HepG2 (cell line): Measurements from ENCODE around the gene MGAT4D. TPM values are rescaled to one million over a fixed set of nuclear protein-coding genes. Genes with fewer than 3 reads are reported as not detected.

Source experiments
- ATAC-seq: fragments of 200-7000 bp; cut with Tn5 transposase; 3 replicates; pipeline ENCODE4 v1.9.1; 2020; ENCODE audit warnings: mild to moderate bottlenecking, moderate library complexity
- BruUV-seq: library from RNA; stranded (reverse); fragments of 400-500 nt; replicated peaks from 2 replicates; lab custom pipeline; 2021; lab: Mats Ljungman, UMichigan
- CTCF ChIA-PET: fragments of 300-600 bp; formaldehyde crosslinking; extraction: SDS; loops from one replicate; lab custom pipeline; 2021; ENCODE audit warnings: low total read pairs, inconsistent platforms, low intra/inter-chr PET ratio; lab: Yijun Ruan, JAX
- POLR2A ChIA-PET: fragments of 350-600 bp; sonication (Branson Sonifier 250); formaldehyde crosslinking; loops from one replicate; lab custom pipeline; 2020; ENCODE audit warnings: antibody characterized with exemption, inconsistent platforms; lab: Yijun Ruan, JAX
- DNase-seq: peaks from one replicate; pipeline ENCODE4 v3.0.0-alpha.2; 2015; ENCODE audit warnings: low spot score
- FAIRE-seq: peaks from 3 replicates; lab custom pipeline; 2011; peaks lifted over from hg19 to GRCh38; lab: Jason Lieb, UNC
- H2AFZ ChIP-seq: one replicate; pipeline ENCODE4 v1.6.1; 2011; ENCODE audit warnings: low read length, inconsistent platforms
- H3K27ac ChIP-seq: fragments of 300-600 bp; 3 replicates; pipeline ENCODE4 v1.8.0; 2011; ENCODE audit warnings: mixed run types, mild to moderate bottlenecking, mixed read lengths, low read length, inconsistent platforms; ENCODE audit not compliant: insufficient read depth; ENCODE audit errors: extremely low read length
- H3K27me3 ChIP-seq, 2 experiments: fragments of 200-600 bp in 1 of 2; 2 replicates in 1 of 2; 3 replicates in 1 of 2; pipeline versions ENCODE4 v1.6.0 to v1.8.0; 2011; ENCODE audit warnings: low read length in 2 of 2, mild to moderate bottlenecking in 2 of 2, moderate library complexity in 2 of 2, inconsistent platforms in 1 of 2; ENCODE audit not compliant: insufficient read depth in 2 of 2, control insufficient read depth in 1 of 2
- H3K36me3 ChIP-seq, 2 experiments: fragments of 200-600 bp in 1 of 2; replicated peaks in 1 of 2; 2 replicates in 1 of 2; 3 replicates in 1 of 2; pipeline versions ENCODE4 v1.5.1 to v1.8.0; 2011; ENCODE audit warnings: low read length in 2 of 2, inconsistent platforms in 1 of 2; ENCODE audit not compliant: insufficient read depth in 2 of 2, control insufficient read depth in 1 of 2
- H3K4me1 ChIP-seq: 2 replicates; pipeline ENCODE4 v1.5.1; 2012; ENCODE audit warnings: low read length, inconsistent platforms; ENCODE audit not compliant: insufficient read depth
- H3K4me2 ChIP-seq: 2 replicates; pipeline ENCODE4 v1.6.0; 2011; ENCODE audit warnings: low read depth, low read length, inconsistent platforms
- H3K4me3 ChIP-seq, 3 experiments: fragments of 200-600 bp in 1 of 3; sonication (generic), shearing (Covaris generic) in 1 of 3; replicated peaks in 1 of 3; 2 replicates each; pipeline ENCODE4 v1.5.1; 2011 to 2016; ENCODE audit warnings: low read length in 3 of 3, inconsistent platforms in 2 of 3, low read depth in 2 of 3, mild to moderate bottlenecking in 2 of 3, control low read depth in 1 of 3, mixed read lengths in 1 of 3; ENCODE audit not compliant: insufficient read depth in 1 of 3
- H3K79me2 ChIP-seq: one replicate; pipeline ENCODE4 v1.6.1; 2011; ENCODE audit warnings: low read length, inconsistent platforms; ENCODE audit not compliant: insufficient read depth
- H3K9ac ChIP-seq: 2 replicates; pipeline ENCODE4 v1.6.0; 2011; ENCODE audit warnings: mild to moderate bottlenecking, low read depth, low read length, inconsistent platforms; ENCODE audit not compliant: insufficient read depth
- H3K9me3 ChIP-seq: 2 replicates; pipeline ENCODE4 v1.5.1; 2012; ENCODE audit warnings: mild to moderate bottlenecking, low read length
- H4K20me1 ChIP-seq: 2 replicates; pipeline ENCODE4 v1.6.0; 2011; ENCODE audit warnings: inconsistent platforms, mild to moderate bottlenecking, low read length, moderate library complexity; ENCODE audit not compliant: insufficient read depth
- FOSL2 ChIP-seq: sonication (generic); formaldehyde crosslinking; IDR thresholded peaks from 2 replicates; pipeline ENCODE4 v1.4.0; 2020; ENCODE audit warnings: missing genetic modification reagents
- FOXA3 ChIP-seq: IDR thresholded peaks from 2 replicates; pipeline ENCODE4 v1.6.1; 2016; ENCODE audit warnings: missing genetic modification reagents, missing compliant biosample characterization
- FOXJ3 ChIP-seq: sonication (generic); formaldehyde crosslinking; IDR thresholded peaks from 2 replicates; pipeline ENCODE4 v1.4.0; 2020; ENCODE audit warnings: missing genetic modification reagents, mild to moderate bottlenecking, borderline replicate concordance
- HES4 ChIP-seq: sonication (generic); formaldehyde crosslinking; IDR thresholded peaks from 2 replicates; pipeline ENCODE4 v1.9.0; 2021; ENCODE audit warnings: mild to moderate bottlenecking, missing genetic modification reagents, borderline replicate concordance
- IKZF1 ChIP-seq: fragments of 450-650 bp; IDR thresholded peaks from 2 replicates; pipeline ENCODE4 v1.7.1; 2016
- REPIN1 ChIP-seq: sonication (generic); formaldehyde crosslinking; IDR thresholded peaks from 2 replicates; pipeline ENCODE4 v1.8.0; 2022; ENCODE audit warnings: missing genetic modification reagents, low read depth, mild to moderate bottlenecking, borderline replicate concordance
- REXO4 ChIP-seq: sonication (generic); formaldehyde crosslinking; IDR thresholded peaks from 2 replicates; pipeline ENCODE4 v1.8.0; 2022; ENCODE audit warnings: missing genetic modification reagents, mild to moderate bottlenecking, borderline replicate concordance
- SP5 ChIP-seq: IDR thresholded peaks from 2 replicates; pipeline ENCODE4 v1.6.1; 2016; ENCODE audit warnings: low read depth, borderline replicate concordance
- U2AF2 ChIP-seq: fragments of 200-400 bp; formaldehyde crosslinking; IDR thresholded peaks from 2 replicates; pipeline ENCODE4 v1.6.1; 2017; ENCODE audit warnings: low read depth, mild to moderate bottlenecking, low read length
- ZNF12 ChIP-seq: sonication (generic); formaldehyde crosslinking; IDR thresholded peaks from 2 replicates; pipeline ENCODE4 v1.5.0; 2020; ENCODE audit warnings: missing genetic modification reagents
- ZNF121 ChIP-seq: sonication (generic); formaldehyde crosslinking; IDR thresholded peaks from 2 replicates; pipeline ENCODE4 v1.5.0; 2020; ENCODE audit warnings: mild to moderate bottlenecking, missing genetic modification reagents
- ZNF558 ChIP-seq: sonication (generic); formaldehyde crosslinking; IDR thresholded peaks from 2 replicates; pipeline ENCODE4 v1.9.0; 2022; ENCODE audit warnings: mild to moderate bottlenecking, missing genetic modification reagents, borderline replicate concordance
- ZNF674 ChIP-seq: sonication (generic); formaldehyde crosslinking; IDR thresholded peaks from 2 replicates; pipeline ENCODE4 v1.5.0; 2020; ENCODE audit warnings: low read depth, mild to moderate bottlenecking, missing genetic modification reagents
- ZNF709 ChIP-seq: sonication (generic); formaldehyde crosslinking; IDR thresholded peaks from 2 replicates; pipeline ENCODE4 v1.5.0; 2020; ENCODE audit warnings: mild to moderate bottlenecking, missing genetic modification reagents
- WGBS: methylation state at CpG from one replicate; pipeline ENCODE4 v1.1.6; 2017; ENCODE audit warnings: low lambda C conversion rate; 5-methylcytosine and 5-hydroxymethylcytosine counted together
- in situ Hi-C: cut with HindIII; loops from 2 replicates; pipeline ENCODE4 v1.10.0; 2017; ENCODE audit warnings: low pct_unique_long_range_greater_than_20kb; ENCODE audit not compliant: extremely low pct_ligation_motif_present
- intact Hi-C: fragments of 100-400 bp; cut with micrococcal nuclease; formaldehyde crosslinking; loops from one replicate; pipeline ENCODE4 v1.10.0; 2022; ENCODE audit not compliant: unreplicated experiment
- polyA plus RNA-seq, 8 experiments: library from polyadenylated mRNA; depleted of rRNA in 3 of 8; stranded (reverse) in 7 of 8; unstranded in 1 of 8; fragments of >200 nt; fragmentation: Illumina TruSeq in 4 of 8; extraction: Trizol in 4 of 8; gene quantifications; 2 replicates each; pipeline versions ENCODE4 v1.2.1 to v1.2.3, GENCODE V29; 2011 to 2016; ENCODE audit warnings: low read depth in 4 of 8, missing spikeins in 1 of 8, mixed read lengths in 1 of 8; ENCODE audit not compliant: insufficient read depth in 1 of 8
- total RNA-seq, 5 experiments: library from RNA; depleted of rRNA; stranded (reverse); fragments of >200 nt; fragmentation: Illumina TruSeq; extraction: Trizol; gene quantifications; 2 replicates each; pipeline ENCODE4 v1.2.3, GENCODE V29; 2016; ENCODE audit warnings: low read depth in 1 of 5
- TF ChIP-seq, protein P1 (sequence below): sonication (generic); formaldehyde crosslinking; IDR thresholded peaks from 2 replicates; pipeline ENCODE4 v1.4.0; 2020; ENCODE audit warnings: low read depth, mild to moderate bottlenecking, missing genetic modification reagents
- TF ChIP-seq, protein P2 (sequence below): sonication (generic); formaldehyde crosslinking; IDR thresholded peaks from 2 replicates; pipeline ENCODE4 v1.4.0; 2020; ENCODE audit warnings: mild to moderate bottlenecking, missing genetic modification reagents, borderline replicate concordance
- TF ChIP-seq, protein P3 (sequence below): sonication (generic); formaldehyde crosslinking; IDR thresholded peaks from 2 replicates; pipeline ENCODE4 v1.8.0; 2022; ENCODE audit warnings: missing genetic modification reagents, mild to moderate bottlenecking, borderline replicate concordance

MGAT4D gene
- total and polyA plus RNA-seq, 2 of the 13 experiments (the other 11 are each of a cell fraction or from before 2014, with no cell fraction given): not detected

DNA sequence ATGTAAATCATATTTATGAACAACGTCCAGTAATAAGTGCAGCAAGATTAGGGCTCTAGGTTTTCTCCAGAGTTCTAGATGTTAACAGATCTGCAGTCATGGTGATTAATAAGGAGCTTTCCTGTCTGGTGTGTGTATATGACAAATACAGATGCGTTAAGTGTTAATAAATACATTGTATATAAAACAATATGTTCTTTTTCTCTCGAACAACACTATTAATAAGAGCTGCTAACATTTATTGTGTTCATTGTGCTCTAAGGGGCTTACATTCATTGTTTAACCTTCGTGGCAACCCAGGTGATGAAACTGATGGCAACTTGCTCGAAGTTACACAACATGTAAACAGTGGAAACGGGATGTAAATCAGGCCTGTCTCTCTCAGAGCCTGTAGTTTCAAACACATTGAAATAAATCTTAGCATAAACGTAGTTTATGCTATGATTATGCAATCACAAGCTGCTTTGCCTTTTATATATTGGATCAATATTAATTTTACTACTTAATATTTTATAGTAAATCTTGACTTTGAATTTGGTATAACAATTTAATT, 70.1 kb downstream of the MGAT4D start:
- peak; percentile 20 for ATAC-seq
- Histone ChIP-seq H3K27me3 (no peaks in the 10 kb centered on the region; a peak in 1 of 5 replicates), H3K36me3 (no peaks in the 10 kb centered on the region), H3K9me3 (no peaks in the 10 kb centered on the region), H3K4me3 (peak overlapping the region; percentile 82 to 93 (median 92)), H3K27ac (peak overlapping the region; percentile 75), H3K4me1 (peaks cover 19% of the 10 kb centered on the region), H3K4me2 (peak overlapping the region; percentile 85), H2AFZ (peak overlapping the region; percentile 85), H3K79me2 (peaks cover 5% of the 10 kb centered on the region), H4K20me1 (no peaks in the 10 kb centered on the region), H3K9ac (peak overlapping the region; percentile 65)
- WGBS: under 1% methylated on average over 7 of the region's 7 CpGs
- intact Hi-C loops (loop anchor here (1.0 to 2.0 kb wide), 5 partner anchors 55 to 423 kb away; partner anchors contain the start of genes ELMOD2 and SCOC), in situ Hi-C loops (no loop called here)
- no TSS peak for BruUV-seq
- DNase-seq: peak; percentile 57
- ChIA-PET POLR2A (interaction anchor here (0.8 to 3.5 kb wide), 6 partner anchors 45 to 329 kb away, joined by 3 to 45 read pairs (median 8); partner anchors contain the start of genes ELMOD2 and SCOC), CTCF (interaction anchor here (0.9 to 3.1 kb wide), 2 partner anchors 67 to 182 kb away, joined by 5 to 30 read pairs; no protein-coding TSS in a partner anchor)
- FAIRE-seq: no peak
- TF ChIP-seq, protein P1, sequence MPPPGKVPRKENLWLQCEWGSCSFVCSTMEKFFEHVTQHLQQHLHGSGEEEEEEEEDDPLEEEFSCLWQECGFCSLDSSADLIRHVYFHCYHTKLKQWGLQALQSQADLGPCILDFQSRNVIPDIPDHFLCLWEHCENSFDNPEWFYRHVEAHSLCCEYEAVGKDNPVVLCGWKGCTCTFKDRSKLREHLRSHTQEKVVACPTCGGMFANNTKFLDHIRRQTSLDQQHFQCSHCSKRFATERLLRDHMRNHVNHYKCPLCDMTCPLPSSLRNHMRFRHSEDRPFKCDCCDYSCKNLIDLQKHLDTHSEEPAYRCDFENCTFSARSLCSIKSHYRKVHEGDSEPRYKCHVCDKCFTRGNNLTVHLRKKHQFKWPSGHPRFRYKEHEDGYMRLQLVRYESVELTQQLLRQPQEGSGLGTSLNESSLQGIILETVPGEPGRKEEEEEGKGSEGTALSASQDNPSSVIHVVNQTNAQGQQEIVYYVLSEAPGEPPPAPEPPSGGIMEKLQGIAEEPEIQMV (CRISPR knock-in tag): no peak
- TF ChIP-seq ZNF558 (CRISPR knock-in tag) (no peak), FOSL2 (CRISPR knock-in tag) (peak; percentile 48; the same call in 1 of the 2 replicates), HES4 (no peak), ZNF674 (CRISPR knock-in tag) (no peak), ZNF709 (CRISPR knock-in tag) (no peak), ZNF12 (CRISPR knock-in tag) (peak; percentile 58; the same call in 1 of the 2 replicates), IKZF1 (no peak), FOXA3 (CRISPR knock-in tag) (peak; percentile 95), SP5 (no peak), U2AF2 (no peak), ZNF121 (CRISPR knock-in tag) (no peak), REPIN1 (CRISPR knock-in tag) (no peak), REXO4 (CRISPR knock-in tag) (no peak), FOXJ3 (peak; percentile 88; the same call in 1 of the 2 replicates)
- TF ChIP-seq, protein P2, sequence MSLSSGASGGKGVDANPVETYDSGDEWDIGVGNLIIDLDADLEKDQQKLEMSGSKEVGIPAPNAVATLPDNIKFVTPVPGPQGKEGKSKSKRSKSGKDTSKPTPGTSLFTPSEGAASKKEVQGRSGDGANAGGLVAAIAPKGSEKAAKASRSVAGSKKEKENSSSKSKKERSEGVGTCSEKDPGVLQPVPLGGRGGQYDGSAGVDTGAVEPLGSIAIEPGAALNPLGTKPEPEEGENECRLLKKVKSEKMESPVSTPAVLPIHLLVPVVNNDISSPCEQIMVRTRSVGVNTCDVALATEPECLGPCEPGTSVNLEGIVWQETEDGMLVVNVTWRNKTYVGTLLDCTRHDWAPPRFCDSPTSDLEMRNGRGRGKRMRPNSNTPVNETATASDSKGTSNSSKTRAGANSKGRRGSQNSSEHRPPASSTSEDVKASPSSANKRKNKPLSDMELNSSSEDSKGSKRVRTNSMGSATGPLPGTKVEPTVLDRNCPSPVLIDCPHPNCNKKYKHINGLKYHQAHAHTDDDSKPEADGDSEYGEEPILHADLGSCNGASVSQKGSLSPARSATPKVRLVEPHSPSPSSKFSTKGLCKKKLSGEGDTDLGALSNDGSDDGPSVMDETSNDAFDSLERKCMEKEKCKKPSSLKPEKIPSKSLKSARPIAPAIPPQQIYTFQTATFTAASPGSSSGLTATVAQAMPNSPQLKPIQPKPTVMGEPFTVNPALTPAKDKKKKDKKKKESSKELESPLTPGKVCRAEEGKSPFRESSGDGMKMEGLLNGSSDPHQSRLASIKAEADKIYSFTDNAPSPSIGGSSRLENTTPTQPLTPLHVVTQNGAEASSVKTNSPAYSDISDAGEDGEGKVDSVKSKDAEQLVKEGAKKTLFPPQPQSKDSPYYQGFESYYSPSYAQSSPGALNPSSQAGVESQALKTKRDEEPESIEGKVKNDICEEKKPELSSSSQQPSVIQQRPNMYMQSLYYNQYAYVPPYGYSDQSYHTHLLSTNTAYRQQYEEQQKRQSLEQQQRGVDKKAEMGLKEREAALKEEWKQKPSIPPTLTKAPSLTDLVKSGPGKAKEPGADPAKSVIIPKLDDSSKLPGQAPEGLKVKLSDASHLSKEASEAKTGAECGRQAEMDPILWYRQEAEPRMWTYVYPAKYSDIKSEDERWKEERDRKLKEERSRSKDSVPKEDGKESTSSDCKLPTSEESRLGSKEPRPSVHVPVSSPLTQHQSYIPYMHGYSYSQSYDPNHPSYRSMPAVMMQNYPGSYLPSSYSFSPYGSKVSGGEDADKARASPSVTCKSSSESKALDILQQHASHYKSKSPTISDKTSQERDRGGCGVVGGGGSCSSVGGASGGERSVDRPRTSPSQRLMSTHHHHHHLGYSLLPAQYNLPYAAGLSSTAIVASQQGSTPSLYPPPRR (CRISPR knock-in tag): no peak
- TF ChIP-seq, protein P3, sequence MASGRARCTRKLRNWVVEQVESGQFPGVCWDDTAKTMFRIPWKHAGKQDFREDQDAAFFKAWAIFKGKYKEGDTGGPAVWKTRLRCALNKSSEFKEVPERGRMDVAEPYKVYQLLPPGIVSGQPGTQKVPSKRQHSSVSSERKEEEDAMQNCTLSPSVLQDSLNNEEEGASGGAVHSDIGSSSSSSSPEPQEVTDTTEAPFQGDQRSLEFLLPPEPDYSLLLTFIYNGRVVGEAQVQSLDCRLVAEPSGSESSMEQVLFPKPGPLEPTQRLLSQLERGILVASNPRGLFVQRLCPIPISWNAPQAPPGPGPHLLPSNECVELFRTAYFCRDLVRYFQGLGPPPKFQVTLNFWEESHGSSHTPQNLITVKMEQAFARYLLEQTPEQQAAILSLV (CRISPR knock-in tag): no peak
